ENCODE measurements around the gene KDELR3.

DNA sequence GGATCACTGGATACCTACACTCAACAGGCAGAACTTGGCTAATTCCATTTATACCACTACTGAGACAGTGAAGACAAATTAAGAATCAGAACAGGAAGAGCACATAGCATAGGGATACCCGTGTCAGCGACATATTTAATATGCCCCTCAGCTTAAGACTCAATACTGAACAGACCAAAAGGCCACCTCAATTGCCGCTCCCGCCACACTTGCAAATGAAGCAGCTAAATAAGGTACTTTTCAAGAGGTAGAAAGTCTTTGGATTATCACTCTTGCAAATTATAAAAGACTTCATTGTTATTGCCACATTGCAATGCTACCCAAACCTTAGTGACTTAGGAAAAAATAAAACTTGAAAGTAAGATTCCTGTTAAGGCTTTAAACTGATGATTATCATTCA, 35.1 kb downstream of the KDELR3 start:
- TF ChIP-seq, protein P1, sequence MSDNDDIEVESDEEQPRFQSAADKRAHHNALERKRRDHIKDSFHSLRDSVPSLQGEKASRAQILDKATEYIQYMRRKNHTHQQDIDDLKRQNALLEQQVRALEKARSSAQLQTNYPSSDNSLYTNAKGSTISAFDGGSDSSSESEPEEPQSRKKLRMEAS (IDR thresholded peaks at IDR 0.05) = no peak
- TF ChIP-seq TAF1 (IDR thresholded peaks at IDR 0.05; ENCODE audit: low read depth) (no peak), EGR1 (IDR thresholded peaks at IDR 0.05) (no peak), EP300 (IDR thresholded peaks at IDR 0.05; ENCODE audit: borderline replicate concordance) (no peak), NFIC (IDR thresholded peaks at IDR 0.05) (no peak), YY1 (IDR thresholded peaks at IDR 0.05; ENCODE audit: low read depth) (no peak), ZBTB7A (IDR thresholded peaks at IDR 0.05; ENCODE audit: low read depth) (no peak), FOXM1 (IDR thresholded peaks at IDR 0.05; ENCODE audit: borderline replicate concordance, low read depth) (no peak), RAD21 (IDR thresholded peaks at IDR 0.05; ENCODE audit: low read depth) (no peak)
- TF ChIP-seq, protein P2, sequence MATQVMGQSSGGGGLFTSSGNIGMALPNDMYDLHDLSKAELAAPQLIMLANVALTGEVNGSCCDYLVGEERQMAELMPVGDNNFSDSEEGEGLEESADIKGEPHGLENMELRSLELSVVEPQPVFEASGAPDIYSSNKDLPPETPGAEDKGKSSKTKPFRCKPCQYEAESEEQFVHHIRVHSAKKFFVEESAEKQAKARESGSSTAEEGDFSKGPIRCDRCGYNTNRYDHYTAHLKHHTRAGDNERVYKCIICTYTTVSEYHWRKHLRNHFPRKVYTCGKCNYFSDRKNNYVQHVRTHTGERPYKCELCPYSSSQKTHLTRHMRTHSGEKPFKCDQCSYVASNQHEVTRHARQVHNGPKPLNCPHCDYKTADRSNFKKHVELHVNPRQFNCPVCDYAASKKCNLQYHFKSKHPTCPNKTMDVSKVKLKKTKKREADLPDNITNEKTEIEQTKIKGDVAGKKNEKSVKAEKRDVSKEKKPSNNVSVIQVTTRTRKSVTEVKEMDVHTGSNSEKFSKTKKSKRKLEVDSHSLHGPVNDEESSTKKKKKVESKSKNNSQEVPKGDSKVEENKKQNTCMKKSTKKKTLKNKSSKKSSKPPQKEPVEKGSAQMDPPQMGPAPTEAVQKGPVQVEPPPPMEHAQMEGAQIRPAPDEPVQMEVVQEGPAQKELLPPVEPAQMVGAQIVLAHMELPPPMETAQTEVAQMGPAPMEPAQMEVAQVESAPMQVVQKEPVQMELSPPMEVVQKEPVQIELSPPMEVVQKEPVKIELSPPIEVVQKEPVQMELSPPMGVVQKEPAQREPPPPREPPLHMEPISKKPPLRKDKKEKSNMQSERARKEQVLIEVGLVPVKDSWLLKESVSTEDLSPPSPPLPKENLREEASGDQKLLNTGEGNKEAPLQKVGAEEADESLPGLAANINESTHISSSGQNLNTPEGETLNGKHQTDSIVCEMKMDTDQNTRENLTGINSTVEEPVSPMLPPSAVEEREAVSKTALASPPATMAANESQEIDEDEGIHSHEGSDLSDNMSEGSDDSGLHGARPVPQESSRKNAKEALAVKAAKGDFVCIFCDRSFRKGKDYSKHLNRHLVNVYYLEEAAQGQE (IDR thresholded peaks at IDR 0.05; ENCODE audit: low read depth) = no peak

Measured in Ishikawa (cell line).